ENCODE data around the gene CLASP2.
"Not testable (repeated sequence)": the region's sequence is repeated elsewhere in the genome, so short reads cannot be mapped to it uniquely, and the experiment has no call there.

CLASP2 gene

GRCh38 chr3:33717866-33718594 lies at the start of gene CLASP2:
CLASP2 (minus strand) TSS chr3:33718254; CDS start chr3:33718002, 252 bp downstream.
- DNase-seq (ENCODE audit: low read depth in 2 of 2), result peak; percentile 79

- no peak for DNase-seq (ENCODE audit: low read depth in 2 of 2)
Observed at GRCh38 chr3:33758864-33759263, 40.8 kb upstream of the CLASP2 start.

DNA sequence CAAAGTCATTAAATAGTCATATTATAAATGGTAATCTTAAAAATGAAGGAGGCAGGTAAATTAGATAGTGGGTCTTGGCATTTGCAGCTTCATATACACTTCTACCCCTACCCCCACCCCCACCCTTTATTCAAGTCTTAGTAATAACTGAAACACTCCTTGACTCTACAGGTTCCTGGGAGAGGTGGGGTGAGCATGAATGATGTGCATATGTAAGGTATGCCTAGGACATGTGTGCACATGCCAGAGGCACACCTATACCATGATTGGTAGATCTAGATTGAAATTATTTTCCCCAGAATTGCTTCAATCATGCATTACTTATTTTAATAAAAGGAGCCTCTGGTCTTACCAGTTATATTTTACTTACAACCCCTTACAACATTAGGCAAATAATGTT lies 40.2 kb upstream of the CLASP2 start:
- no peak for DNase-seq (ENCODE audit: low read depth in 2 of 2)

DNA sequence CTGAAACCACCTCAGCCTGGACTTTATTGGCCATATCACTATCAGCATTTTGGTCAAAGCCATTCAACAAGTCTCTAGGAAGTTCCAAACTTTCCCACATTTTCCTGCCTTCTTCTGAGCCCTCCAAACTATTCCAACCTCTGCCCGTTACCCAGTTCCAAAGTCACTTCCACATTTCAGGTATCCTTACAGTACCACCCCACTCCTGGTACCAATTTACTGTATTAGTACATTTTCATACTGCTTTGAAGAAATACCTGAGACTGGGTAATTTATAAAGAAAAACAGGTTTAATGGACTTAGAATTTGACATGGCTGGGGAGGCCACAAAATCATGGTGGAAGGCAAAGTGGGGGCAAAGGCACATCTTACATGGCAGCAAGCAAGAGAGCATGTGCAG lies 36.3 kb upstream of the CLASP2 start:
- DNase-seq (ENCODE audit: low read depth in 2 of 2), result not testable (repeated sequence)

DNA sequence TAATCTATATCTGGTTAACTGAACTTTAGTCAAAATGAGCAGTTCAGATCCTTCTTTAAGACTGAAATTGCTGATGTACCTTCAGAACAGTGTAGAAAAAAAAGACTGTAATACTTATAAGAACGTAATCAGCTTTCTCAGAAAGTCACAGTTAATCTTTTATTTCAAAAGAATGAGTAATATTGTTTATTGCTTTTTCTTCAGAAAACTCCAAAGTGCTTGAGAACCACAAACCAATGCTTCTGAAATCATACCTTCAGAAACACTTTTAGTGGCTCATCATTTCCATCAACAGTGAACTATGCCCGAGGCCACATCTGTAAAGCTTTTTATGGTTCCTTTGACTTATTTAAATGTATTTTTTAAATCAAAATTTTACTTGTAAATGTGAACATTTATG lies 33.3 kb upstream of the CLASP2 start:
- no peak for DNase-seq (ENCODE audit: low read depth in 2 of 2)

DNA sequence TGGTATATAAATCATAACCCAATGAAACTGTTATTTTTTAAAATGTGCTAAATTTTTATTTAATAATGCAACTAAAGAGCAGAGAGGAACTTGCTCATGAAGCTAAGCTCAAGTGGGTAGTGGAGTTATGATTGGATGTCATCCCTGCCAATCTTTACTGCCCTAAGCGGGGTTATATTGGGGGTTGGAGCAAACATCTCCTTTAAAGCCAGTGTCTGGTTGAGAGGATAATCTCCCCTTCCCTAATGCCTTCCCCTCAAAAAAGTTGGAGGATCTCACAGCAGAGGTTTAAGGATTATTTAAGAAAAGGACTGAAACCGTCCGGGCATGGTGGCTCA lies 32.1 kb upstream of the CLASP2 start:
- no peak for DNase-seq (ENCODE audit: low read depth in 2 of 2)

- no peak for DNase-seq (ENCODE audit: low read depth in 2 of 2)
Observed at GRCh38 chr3:33749546-33750210, 31.6 kb upstream of the CLASP2 start.

- no peak for DNase-seq (ENCODE audit: low read depth in 2 of 2)
Observed at GRCh38 chr3:33746416-33747116, 28.5 kb upstream of the CLASP2 start.

GRCh38 chr3:33737146-33737545 lies 19.1 kb upstream of the CLASP2 start:
- no peak for DNase-seq (ENCODE audit: low read depth in 2 of 2)

DNA sequence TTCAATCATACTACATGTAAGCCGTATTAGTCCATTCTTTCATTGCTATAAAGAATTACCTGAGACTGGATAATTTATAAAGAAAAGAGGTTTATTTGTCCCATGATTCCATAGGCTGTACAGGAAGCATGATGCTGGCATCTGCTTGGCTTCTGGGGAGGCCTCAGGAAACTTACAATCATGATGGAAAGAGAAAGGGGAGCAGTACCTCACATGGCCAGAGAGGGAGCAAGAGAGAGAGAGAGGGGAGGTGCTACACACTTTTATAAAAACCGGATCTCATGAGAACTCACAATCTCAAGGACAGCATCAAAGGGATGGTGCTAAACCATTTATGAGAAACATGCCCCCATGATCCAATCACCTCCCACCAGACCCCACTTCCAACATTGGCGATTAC lies 14.3 kb upstream of the CLASP2 start:
- DNase-seq (ENCODE audit: low read depth in 2 of 2), result no peak

DNA sequence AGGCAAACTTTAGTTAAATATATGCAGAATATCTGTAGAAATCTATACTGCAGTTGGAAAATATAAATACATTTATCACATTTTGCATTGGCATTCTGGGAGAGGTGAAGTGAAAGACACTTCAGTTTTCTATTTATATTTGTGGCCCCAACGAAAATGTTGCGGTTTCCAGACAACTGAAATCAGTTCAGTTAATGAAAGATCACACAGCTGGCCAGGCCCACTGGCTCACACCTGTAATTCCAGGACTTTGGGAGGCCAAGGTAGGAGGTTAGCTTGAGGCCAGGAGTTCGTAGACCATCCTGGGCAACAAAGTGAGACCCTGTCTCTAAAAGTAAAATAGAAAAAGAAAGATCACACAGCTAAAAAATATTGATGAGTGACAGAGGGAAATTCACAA lies 11.9 kb upstream of the CLASP2 start:
- no peak for DNase-seq (ENCODE audit: low read depth in 2 of 2)

- no peak for DNase-seq (ENCODE audit: low read depth in 2 of 2)
Observed at GRCh38 chr3:33724256-33724655, 6.2 kb upstream of the CLASP2 start.

DNA sequence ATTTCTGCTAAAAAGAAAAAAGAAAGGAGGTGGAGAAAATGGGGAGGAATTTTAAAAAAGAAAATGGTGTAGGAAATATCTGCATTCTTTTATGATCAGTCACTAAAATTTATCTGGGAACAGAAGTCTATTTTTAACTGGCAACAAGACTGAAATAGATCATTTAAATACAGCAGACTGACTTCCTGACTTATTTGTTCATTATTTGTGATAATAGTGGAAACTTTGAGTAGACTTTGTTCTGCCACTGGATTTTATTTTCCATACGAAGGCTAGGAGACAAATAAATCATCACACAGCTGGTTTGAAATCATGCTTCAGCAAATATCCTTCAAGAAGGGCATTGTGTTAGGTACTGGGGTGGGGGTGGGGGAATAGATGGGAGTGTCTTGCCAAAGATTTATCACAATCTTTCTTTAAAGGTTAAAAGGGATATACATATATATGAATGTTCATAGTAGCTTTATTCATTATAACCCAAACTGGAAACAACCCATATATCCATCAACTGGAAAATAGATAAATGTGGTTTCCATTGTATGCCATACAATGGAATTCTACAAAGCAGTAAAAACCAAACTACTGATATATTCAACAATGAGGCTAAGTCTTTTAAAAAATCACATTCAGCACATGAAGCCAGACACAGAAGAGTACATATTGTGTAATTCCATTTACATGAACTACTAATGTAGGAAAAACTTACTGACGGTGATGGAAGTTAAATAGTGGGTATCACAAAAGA lies 4.7 kb upstream of the CLASP2 start:
- no peak for DNase-seq (ENCODE audit: low read depth in 2 of 2)

- DNase-seq (ENCODE audit: low read depth in 2 of 2), result no peak
Observed at GRCh38 chr3:33722191-33722590, 4.1 kb upstream of the CLASP2 start.

GRCh38 chr3:33718595-33718907 lies 497 bp upstream of the CLASP2 start:
- no peak for DNase-seq (ENCODE audit: low read depth in 2 of 2)

DNA sequence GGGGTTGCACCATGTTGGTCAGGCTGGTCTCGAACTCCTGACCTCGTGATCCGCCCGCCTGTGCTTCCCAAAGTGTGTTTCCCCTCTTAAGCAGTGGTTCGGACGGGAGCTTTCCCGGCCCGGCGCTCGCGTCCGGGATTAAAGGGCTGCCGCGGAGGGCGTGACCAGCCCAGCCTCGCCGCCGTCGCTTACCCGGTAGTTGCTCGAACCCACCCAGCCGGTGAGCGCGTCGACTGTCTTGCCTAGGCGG lies 513 bp downstream of the CLASP2 start:
- DNase-seq (ENCODE audit: low read depth in 2 of 2), result peak in 1 of 2 donors; percentile 44

DNA sequence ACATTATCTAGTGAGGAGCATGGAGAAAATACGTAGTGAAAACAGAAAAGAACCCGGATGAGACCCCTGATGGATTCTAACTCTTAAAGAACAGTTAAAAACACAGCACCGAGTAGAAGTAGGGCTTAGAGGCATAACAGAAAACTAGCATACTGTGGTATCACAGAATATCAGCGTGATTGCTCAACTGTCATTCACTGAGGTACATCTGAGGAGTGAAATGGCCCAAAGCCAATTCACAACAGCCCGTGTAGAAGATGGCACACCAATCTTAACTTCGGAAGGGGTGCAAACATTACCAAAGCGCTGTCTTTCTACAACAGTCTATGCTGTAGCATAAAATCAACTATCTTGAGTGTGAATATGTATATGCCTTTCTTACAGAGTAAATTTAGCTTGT lies 1.8 kb downstream of the CLASP2 start:
- DNase-seq (ENCODE audit: low read depth in 2 of 2), result no peak

GRCh38 chr3:33711100-33711499 lies 7.0 kb downstream of the CLASP2 start:
- no peak for DNase-seq (ENCODE audit: low read depth in 2 of 2)

DNA sequence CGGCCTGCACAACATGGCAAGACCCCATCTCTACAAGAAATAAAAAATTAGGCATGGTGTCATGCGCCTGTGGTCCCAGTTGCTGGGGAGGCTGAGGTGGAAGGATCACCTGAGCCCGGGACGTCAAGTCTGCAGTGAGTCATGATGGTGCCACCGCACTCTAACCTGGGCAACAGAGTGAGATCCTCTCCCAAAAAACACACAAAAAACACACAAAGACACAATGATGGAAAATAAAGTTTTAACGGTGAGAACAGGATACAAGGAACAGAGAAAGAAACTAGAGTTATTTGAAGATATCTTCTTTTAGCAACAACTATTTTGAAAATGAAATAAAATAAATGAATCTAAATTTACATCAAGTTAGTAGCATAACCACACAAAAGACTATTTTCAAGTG lies 12.0 kb downstream of the CLASP2 start:
- no peak for DNase-seq (ENCODE audit: low read depth in 2 of 2)

DNA sequence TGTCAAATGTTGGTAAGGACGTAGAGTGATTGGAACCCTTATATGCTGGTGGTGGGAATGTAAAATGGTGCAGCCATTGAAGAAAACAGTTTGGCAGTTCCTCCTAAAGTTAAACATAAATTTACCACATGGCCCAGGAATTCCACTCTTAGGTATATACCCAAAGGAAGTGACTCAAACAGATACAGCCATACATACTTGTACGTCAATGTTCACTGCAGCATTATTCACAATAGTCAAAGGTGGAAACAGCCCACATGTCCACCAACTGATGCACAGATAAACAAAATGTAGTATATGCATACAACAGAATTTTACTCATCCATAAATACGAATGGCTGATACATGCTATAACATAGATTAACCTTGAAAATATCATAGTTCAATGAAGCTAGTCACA lies 13.2 kb downstream of the CLASP2 start:
- no peak for DNase-seq (ENCODE audit: low read depth in 2 of 2)

DNA sequence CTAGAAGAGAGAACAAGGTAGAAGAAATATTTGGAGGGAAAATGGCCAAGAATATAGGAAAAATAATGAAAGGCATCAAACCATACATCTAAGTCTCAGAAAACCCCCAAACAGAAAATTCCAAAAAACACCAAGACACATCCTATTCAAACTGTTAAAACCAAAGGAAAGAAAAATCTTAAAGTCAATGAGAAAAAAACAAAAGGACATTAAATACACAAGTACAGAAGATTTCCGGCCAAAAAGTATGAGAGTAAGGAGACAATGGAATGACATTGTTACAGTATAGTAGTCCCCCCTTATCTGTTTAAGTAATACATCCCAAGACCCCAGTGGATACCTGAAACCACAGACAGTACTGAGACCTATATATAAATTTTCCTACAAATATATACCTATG lies 18.8 kb downstream of the CLASP2 start:
- no peak for DNase-seq (ENCODE audit: low read depth in 2 of 2)

DNA sequence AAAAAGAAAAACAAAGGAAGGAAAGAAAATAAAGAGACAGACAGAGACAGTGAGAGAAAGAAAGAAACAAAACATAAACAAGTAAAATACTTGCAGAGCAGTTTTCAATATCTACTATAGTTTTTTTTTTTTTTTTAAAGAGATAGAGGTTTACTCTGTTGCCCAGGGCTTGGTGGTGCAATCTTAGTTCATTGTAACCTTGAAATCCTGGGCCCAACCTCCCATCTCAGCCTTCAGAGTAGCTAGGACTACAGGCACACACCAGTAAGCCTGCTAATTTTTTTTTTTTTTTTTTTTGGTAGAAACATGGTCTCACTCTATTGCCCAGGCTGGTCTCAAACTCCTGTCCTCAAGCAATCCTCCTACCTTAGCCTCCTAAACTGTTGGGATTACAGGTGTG lies 23.1 kb downstream of the CLASP2 start:
- DNase-seq (ENCODE audit: low read depth in 2 of 2), result no peak

- no peak for DNase-seq (ENCODE audit: low read depth in 2 of 2)
Observed at GRCh38 chr3:33690341-33690740, 27.7 kb downstream of the CLASP2 start.
